Sigmoid colon (tissue), 4 donors: Measurements from ENCODE around the gene TSPAN15.

Experiments used
- EP300 ChIP-seq, 4 donors: sonication (generic); formaldehyde crosslinking; IDR thresholded peaks; one replicate each; pipeline ENCODE4 v1.6.1; 2017; ENCODE audit warnings: antibody characterized with exemption in 4 of 4
- POLR2A ChIP-seq, 2 donors: fragments of 450-650 bp; IDR thresholded peaks; one replicate each; pipeline ENCODE4 v1.6.1; 2016; ENCODE audit warnings: antibody characterized with exemption in 2 of 2, mild to moderate bottlenecking in 2 of 2, moderate library complexity in 2 of 2
- TF ChIP-seq, protein P1 (sequence below), 4 experiments: fragments of 450-650 bp in 3 of 4; fragments of 200-600 bp in 1 of 4; IDR thresholded peaks; one replicate each; pipeline ENCODE4 v1.5.1; 2016 to 2019; ENCODE audit warnings: antibody characterized with exemption in 4 of 4, mild to moderate bottlenecking in 3 of 4, moderate library complexity in 2 of 4

DNA sequence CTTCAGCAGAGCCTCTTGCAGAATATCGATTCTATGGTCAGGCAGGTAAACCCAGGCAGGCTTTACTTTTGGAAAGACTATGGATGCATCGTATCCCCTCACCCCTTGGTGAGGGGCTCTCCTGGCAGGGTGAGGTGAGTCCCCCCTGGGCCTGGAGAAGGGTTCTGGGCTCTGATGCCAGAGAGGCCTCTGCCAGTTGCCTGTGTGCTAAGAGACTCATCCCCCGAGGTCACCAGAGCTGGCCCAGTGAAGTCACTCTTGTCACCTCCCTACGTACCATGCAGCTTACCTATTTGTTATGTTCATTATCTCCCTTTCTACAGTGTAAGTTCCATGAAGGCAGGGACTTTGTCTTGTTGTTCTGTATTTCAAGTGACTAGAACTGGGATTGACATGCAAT lies 51.3 kb downstream of the TSPAN15 start:
- TF ChIP-seq, protein P1, sequence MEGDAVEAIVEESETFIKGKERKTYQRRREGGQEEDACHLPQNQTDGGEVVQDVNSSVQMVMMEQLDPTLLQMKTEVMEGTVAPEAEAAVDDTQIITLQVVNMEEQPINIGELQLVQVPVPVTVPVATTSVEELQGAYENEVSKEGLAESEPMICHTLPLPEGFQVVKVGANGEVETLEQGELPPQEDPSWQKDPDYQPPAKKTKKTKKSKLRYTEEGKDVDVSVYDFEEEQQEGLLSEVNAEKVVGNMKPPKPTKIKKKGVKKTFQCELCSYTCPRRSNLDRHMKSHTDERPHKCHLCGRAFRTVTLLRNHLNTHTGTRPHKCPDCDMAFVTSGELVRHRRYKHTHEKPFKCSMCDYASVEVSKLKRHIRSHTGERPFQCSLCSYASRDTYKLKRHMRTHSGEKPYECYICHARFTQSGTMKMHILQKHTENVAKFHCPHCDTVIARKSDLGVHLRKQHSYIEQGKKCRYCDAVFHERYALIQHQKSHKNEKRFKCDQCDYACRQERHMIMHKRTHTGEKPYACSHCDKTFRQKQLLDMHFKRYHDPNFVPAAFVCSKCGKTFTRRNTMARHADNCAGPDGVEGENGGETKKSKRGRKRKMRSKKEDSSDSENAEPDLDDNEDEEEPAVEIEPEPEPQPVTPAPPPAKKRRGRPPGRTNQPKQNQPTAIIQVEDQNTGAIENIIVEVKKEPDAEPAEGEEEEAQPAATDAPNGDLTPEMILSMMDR (IDR thresholded peaks at IDR 0.05): no peak
- no peak for TF ChIP-seq POLR2A (IDR thresholded peaks at IDR 0.05)
- no peak for TF ChIP-seq EP300 (IDR thresholded peaks at IDR 0.05)
